GM12892 (cell line): ENCODE results near the gene PREX1.
A peak's percentile ranks its signal among the peaks of the same experiment; 100 is the strongest.

ENCODE experiments used
- DNase-seq: peaks from one replicate; pipeline ENCODE4 v3.0.0; 2011; ENCODE audit not compliant: insufficient read length
- FAIRE-seq: peaks from 2 replicates; lab custom pipeline; 2011; peaks lifted over from hg19 to GRCh38; lab: Jason Lieb, UNC
- POLR2A ChIP-seq: IDR thresholded peaks from 2 replicates; pipeline ENCODE4 v1.6.1; 2011; ENCODE audit warnings: low read depth, low read length, control low read depth
- POLR2AphosphoS5 ChIP-seq: IDR thresholded peaks from 2 replicates; pipeline ENCODE4 v1.6.1; 2011; ENCODE audit warnings: low read depth, low read length, control low read depth
- TAF1 ChIP-seq: IDR thresholded peaks from 2 replicates; pipeline ENCODE4 v1.6.1; 2011; ENCODE audit warnings: low read depth, mild to moderate bottlenecking, control low read depth, low read length, borderline replicate concordance

PREX1 gene

DNA sequence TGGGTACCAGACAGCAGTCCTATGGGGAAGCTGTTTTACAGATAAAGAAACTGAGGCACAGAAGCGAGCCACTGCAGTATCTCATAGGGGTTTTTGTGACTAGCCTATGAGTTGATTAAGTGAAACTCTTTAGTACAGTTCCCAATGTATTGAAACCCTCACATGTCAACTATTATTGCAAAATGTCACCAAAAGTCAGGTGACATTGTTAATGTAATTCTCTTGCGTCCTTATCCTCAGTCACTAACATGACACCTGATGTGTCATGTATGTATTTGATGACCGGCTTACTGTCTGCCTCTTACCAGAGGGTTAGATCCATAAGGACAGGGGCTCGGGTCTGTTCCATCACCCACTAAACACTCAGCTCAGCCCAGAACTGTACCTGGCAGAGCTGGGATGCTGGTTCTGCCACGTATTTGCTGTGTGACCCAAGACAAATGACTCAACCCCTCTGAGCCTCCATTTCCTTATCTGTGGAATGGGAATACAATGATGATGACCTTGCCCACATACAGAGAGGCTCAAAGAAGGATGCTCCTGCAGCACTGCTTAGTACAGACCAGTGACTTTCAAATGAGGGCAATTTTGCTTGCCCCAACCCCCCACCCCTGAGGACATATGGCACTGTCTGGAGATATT lies 32.9 kb downstream of the PREX1 start:
- FAIRE-seq (peak; percentile 21), DNase-seq (no peak)
- TF ChIP-seq POLR2A, result no peak
- no peak for TF ChIP-seq TAF1
- no peak for TF ChIP-seq POLR2AphosphoS5

GRCh38 chr20:48794360-48794759 lies 33.4 kb downstream of the PREX1 start:
- FAIRE-seq (no peak), DNase-seq (no peak)
- TF ChIP-seq POLR2A, result no peak
- TF ChIP-seq TAF1, result no peak
- TF ChIP-seq POLR2AphosphoS5, result no peak

GRCh38 chr20:48793776-48794175 lies 34.0 kb downstream of the PREX1 start:
- TF ChIP-seq TAF1 (no peak), POLR2A (no peak)
- DNase-seq (no peak), FAIRE-seq (no peak)

GRCh38 chr20:48791666-48792071 lies 36.1 kb downstream of the PREX1 start:
- TF ChIP-seq POLR2AphosphoS5 (no peak), POLR2A (no peak), TAF1 (no peak)
- FAIRE-seq (no peak), DNase-seq (no peak)

- TF ChIP-seq POLR2AphosphoS5 (no peak), TAF1 (no peak), POLR2A (no peak)
- FAIRE-seq (no peak), DNase-seq (no peak)
Observed at GRCh38 chr20:48791014-48791413, 36.8 kb downstream of the PREX1 start.

- DNase-seq (no peak), FAIRE-seq (no peak)
- TF ChIP-seq POLR2A, result no peak
- TF ChIP-seq TAF1, result no peak
- no peak for TF ChIP-seq POLR2AphosphoS5
Observed at GRCh38 chr20:48790473-48791003, 37.3 kb downstream of the PREX1 start.

DNA sequence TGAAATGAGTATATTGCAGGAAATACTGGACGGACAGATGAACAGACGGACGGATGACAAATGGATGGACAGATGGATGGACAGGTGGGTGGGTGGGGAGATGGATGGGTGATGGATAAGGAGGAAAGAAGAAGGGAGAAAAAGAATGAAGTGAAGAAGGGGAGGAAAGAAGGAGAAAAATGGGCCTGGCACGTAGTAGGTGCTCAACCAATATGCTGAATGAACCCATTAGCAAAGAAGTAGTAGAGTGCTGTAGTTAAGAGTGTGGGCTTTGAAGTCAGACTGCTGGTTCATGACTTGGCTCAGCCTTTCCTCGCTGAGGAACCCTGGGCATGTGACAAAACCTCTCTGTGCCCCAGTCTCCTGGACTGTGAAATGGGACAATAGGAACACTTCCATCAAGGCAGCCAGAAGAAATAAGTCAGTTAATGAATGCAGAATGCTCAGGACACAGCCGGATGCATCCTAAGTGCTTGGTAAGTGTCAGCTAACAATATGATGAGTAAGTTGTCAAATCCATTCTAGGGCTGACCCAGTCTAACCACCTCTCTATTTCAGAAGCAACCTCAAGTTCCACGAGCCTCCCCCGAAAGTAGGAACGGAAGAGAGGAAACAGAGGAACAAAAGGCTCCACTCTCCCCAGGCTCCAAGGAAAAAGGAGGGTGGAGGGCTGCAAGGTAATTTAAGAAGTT lies 37.9 kb downstream of the PREX1 start:
- TF ChIP-seq TAF1 (no peak), POLR2AphosphoS5 (no peak), POLR2A (no peak)
- DNase-seq (no peak), FAIRE-seq (peak; percentile 74)

GRCh38 chr20:48789185-48789668 lies 38.6 kb downstream of the PREX1 start:
- DNase-seq (no peak), FAIRE-seq (peak; percentile 87)
- no peak for TF ChIP-seq POLR2AphosphoS5
- no peak for TF ChIP-seq TAF1
- no peak for TF ChIP-seq POLR2A

- no peak for TF ChIP-seq POLR2AphosphoS5
- no peak for TF ChIP-seq TAF1
- no peak; the same call in 1 of the 2 replicates for TF ChIP-seq POLR2A
- peak; percentile 55 for DNase-seq
- FAIRE-seq, result peak; percentile 79
Observed at GRCh38 chr20:48788486-48789072, 39.2 kb downstream of the PREX1 start.

DNA sequence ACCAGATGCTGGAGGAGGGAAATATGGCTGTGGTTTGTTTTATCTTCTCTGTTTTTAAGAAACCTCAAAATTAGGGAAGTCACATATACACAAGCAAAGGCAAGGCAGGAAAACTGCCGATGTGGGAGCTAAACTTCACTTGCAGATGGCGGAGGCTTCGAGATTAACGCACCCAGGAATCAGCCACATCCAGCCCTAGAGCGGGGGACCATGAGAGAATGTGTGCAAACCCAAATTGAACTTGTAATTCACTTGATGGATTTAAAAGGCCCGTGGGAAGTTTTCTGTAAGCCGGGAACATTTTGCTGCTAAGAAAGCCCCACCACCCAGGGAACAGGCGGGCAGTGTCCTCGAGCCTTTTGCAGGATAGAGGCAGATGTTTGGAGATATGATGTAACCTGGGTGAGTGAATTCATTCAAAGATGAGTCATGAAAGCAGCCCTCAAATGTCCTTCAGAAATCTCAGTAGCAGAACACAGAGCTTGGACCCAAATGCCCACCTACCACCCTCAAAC lies 39.9 kb downstream of the PREX1 start:
- no peak for DNase-seq
- TF ChIP-seq TAF1, result no peak
- no peak; the same call in 1 of the 2 replicates for TF ChIP-seq POLR2A
- TF ChIP-seq POLR2AphosphoS5, result no peak
- FAIRE-seq, result no peak
